Lower leg skin (tissue), 4 donors: Measurements from ENCODE around the gene DDX19B. TPM values are rescaled to one million over a fixed set of nuclear protein-coding genes. Genes with fewer than 3 reads are reported as not detected.
"Not testable (repeated sequence)": the region's sequence is repeated elsewhere in the genome, so short reads cannot be mapped to it uniquely, and the experiment has no call there.

Source experiments
- DNase-seq, 2 donors: peaks; one replicate each; pipeline ENCODE4 v3.0.0-alpha.2; 2019; ENCODE audit warnings: low spot score in 2 of 2
- H3K4me3 ChIP-seq: fragments of 200-600 bp; sonication (generic); 2 replicates; pipeline ENCODE4 v1.5.1; 2017; ENCODE audit warnings: mild to moderate bottlenecking, low read depth; ENCODE audit not compliant: poor library complexity, severe bottlenecking
- POLR2A ChIP-seq, 2 donors: fragments of 450-650 bp; IDR thresholded peaks; one replicate each; pipeline ENCODE4 v1.6.1; 2016 to 2017; ENCODE audit warnings: antibody characterized with exemption in 2 of 2, mild to moderate bottlenecking in 1 of 2, moderate library complexity in 1 of 2
- WGBS, 2 donors: methylation state at CpG; one replicate each; pipeline ENCODE4 v1.1.5; 2018; 5-methylcytosine and 5-hydroxymethylcytosine counted together
- intact Hi-C: fragments of 100-400 bp; cut with DNase I; formaldehyde crosslinking; loops from one replicate; pipeline ENCODE4 v1.15.0; 2023; ENCODE audit warnings: low total_unique reads
- total RNA-seq, 4 donors: library from RNA; depleted of rRNA; stranded (reverse); fragments of >200 nt; gene quantifications; one replicate each; pipeline ENCODE4 v1.1.0, GENCODE V29; 2016
- TF ChIP-seq, protein P1 (sequence below), 3 donors: fragments of 450-650 bp; IDR thresholded peaks; one replicate each; pipeline ENCODE4 v1.5.1; 2016; ENCODE audit warnings: antibody characterized with exemption in 3 of 3, mild to moderate bottlenecking in 3 of 3, moderate library complexity in 2 of 3

Gene DDX19B
- total RNA-seq, 4 donors from 2014 or later: 36.9 to 53.3 (median 48.2) TPM

DNA sequence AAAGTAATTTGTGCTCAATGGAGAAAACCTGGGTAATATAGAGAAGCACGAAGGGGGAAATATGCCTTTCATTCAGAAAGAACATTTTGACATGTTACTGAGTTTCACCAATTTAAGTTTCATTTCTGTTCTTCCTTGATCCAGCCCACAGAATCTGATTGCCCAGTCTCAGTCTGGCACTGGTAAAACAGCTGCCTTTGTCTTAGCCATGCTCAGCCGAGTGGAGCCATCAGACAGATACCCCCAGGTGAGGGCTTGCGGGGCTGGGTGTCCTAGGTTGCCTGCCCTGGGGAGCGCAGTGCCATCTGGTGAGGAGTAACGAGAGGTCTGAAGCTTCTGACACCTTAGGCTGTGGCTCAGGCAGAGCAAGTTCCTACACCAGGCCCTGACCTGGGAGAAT is 65.4 kb downstream of the DDX19B start:
- TF ChIP-seq POLR2A (IDR thresholded peaks at IDR 0.05): no peak
- WGBS, 2 donors: 88 to 96% methylated on average over 5 of the region's 5 CpGs
- no peak for DNase-seq
- no peak overlapping the region for H3K4me3 ChIP-seq
- intact Hi-C loops: no loop called here

- WGBS, 2 donors: 37 to 42% methylated on average over 10 of the region's 10 CpGs
- H3K4me3 ChIP-seq, DNase-seq, intact Hi-C loops: not testable (repeated sequence)
These were observed 71.2 kb downstream of the DDX19B start for GRCh38 chr16:70370145-70370544.

DNA sequence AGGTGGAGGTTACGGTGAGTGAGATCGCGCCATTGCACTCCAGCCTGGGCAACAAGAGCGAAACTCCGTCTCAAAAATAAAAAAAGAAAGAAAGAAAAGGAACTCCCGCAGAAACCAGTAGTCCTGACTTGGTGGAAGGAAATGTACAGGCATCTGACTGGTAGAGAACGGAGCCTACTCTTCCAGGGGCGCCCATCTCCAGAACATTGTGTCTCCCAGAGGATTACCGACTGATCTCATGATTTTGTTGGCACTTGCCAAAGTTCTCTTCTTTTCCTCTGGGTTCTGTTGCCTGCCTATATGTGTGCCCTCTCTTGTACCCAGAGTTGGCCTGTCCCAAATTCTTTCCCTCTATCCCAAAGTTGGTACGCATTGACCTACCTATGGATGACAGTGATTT is 71.9 kb downstream of the DDX19B start:
- no peak overlapping the region for H3K4me3 ChIP-seq
- 95 to 97% methylated on average over 10 of the region's 10 CpGs for WGBS, 2 donors
- intact Hi-C loops: no loop called here
- DNase-seq: no peak
- TF ChIP-seq, protein P1, sequence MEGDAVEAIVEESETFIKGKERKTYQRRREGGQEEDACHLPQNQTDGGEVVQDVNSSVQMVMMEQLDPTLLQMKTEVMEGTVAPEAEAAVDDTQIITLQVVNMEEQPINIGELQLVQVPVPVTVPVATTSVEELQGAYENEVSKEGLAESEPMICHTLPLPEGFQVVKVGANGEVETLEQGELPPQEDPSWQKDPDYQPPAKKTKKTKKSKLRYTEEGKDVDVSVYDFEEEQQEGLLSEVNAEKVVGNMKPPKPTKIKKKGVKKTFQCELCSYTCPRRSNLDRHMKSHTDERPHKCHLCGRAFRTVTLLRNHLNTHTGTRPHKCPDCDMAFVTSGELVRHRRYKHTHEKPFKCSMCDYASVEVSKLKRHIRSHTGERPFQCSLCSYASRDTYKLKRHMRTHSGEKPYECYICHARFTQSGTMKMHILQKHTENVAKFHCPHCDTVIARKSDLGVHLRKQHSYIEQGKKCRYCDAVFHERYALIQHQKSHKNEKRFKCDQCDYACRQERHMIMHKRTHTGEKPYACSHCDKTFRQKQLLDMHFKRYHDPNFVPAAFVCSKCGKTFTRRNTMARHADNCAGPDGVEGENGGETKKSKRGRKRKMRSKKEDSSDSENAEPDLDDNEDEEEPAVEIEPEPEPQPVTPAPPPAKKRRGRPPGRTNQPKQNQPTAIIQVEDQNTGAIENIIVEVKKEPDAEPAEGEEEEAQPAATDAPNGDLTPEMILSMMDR (IDR thresholded peaks at IDR 0.05): no peak
- TF ChIP-seq POLR2A (IDR thresholded peaks at IDR 0.05): no peak

- DNase-seq: no peak
- no peak for TF ChIP-seq POLR2A (IDR thresholded peaks at IDR 0.05)
- TF ChIP-seq, protein P1 (IDR thresholded peaks at IDR 0.05): no peak
- H3K4me3 ChIP-seq: no peak overlapping the region
- 96% methylated on average over 22 of the region's 22 CpGs for WGBS, 2 donors
- intact Hi-C loops: no loop called here
These were observed 74.1 kb downstream of the DDX19B start for GRCh38 chr16:70372921-70373728.

DNA sequence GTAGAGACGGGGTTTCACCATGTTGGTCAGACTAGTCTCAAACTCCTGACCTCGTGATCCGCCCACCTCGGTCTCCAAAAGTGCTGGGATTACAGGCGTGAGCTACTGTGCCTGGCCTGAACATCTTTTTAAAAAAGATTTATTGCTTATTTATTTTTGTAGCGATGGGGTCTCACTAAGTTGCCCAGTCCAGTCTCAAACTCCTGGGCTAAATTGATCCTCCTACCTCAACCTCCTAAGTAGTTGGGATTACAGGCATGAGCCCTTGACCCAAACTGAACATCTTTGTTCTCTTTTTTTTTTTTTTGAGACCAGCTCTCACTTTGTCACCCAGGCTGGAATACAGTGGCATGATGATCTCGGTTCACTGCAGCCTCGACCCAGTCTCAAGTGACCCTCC is 75.2 kb downstream of the DDX19B start:
- no peak for TF ChIP-seq POLR2A (IDR thresholded peaks at IDR 0.05)
- TF ChIP-seq, protein P1 (IDR thresholded peaks at IDR 0.05): no peak
- no peak for DNase-seq
- WGBS, 2 donors: 94% methylated on average over 8 of the region's 8 CpGs
- intact Hi-C loops: no loop called here
- H3K4me3 ChIP-seq: no peak overlapping the region

GRCh38 chr16:70375636-70376611 is 76.9 kb downstream of the DDX19B start:
- DNase-seq: no peak
- no peak for TF ChIP-seq POLR2A (IDR thresholded peaks at IDR 0.05)
- H3K4me3 ChIP-seq: no peak overlapping the region
- intact Hi-C loops: no loop called here
- WGBS, 2 donors: 83 to 84% methylated on average over 16 of the region's 16 CpGs

- WGBS, 2 donors: 74 to 77% methylated on average over 2 of the region's 2 CpGs
- intact Hi-C loops: no loop called here
- DNase-seq: no peak
- H3K4me3 ChIP-seq: no peak overlapping the region
- no peak for TF ChIP-seq POLR2A (IDR thresholded peaks at IDR 0.05)
- TF ChIP-seq, protein P1 (IDR thresholded peaks at IDR 0.05): no peak
These were observed 78.8 kb downstream of the DDX19B start for GRCh38 chr16:70377782-70378181.
